Activated T-cell treated with anti-CD3 and anti-CD28 coated beads, Interleukin-2, amount 50 U/mL, for 4 hours (primary cell): ENCODE results near the gene CXCL3. TPM values are rescaled to one million over a fixed set of nuclear protein-coding genes. Genes with fewer than 3 reads are reported as not detected.

Source experiments
- ATAC-seq, 2 donors: fragments of 200-7000 bp; cut with Tn5 transposase; one replicate each; pipeline ENCODE4 v1.10.0; 2021
- DNase-seq: peaks from one replicate; pipeline ENCODE4 v3.0.0-alpha.2; 2020
- H3K27me3 Mint-ChIP-seq: one replicate; pipeline ENCODE4 v1.8.0; 2021; ENCODE audit warnings: low read depth, mixed read lengths
- H3K36me3 Mint-ChIP-seq: one replicate; pipeline ENCODE4 v1.8.0; 2022; ENCODE audit warnings: mixed read lengths; ENCODE audit not compliant: insufficient read depth
- H3K4me1 Mint-ChIP-seq: one replicate; pipeline ENCODE4 v1.8.0; 2021; ENCODE audit warnings: low read depth, mixed read lengths
- H3K4me3 Mint-ChIP-seq: one replicate; pipeline ENCODE4 v1.8.0; 2021; ENCODE audit warnings: mild to moderate bottlenecking, moderate library complexity, mixed read lengths
- H3K9me3 Mint-ChIP-seq: one replicate; pipeline ENCODE4 v1.8.0; 2021; ENCODE audit warnings: mixed read lengths
- total RNA-seq, 3 donors: library from RNA; stranded (reverse); gene quantifications; one replicate each; pipeline ENCODE4 v1.2.1, GENCODE V29; 2021

CXCL3 gene
- total RNA-seq, 3 donors from 2014 or later = 0.40 TPM; not detected in 2

GRCh38 chr4:74041418-74041817 is 2.9 kb upstream of the CXCL3 start:
- Mint-ChIP-seq H3K36me3 (no peaks in the 10 kb centered on the region), H3K27me3 (peaks cover 37% of the 10 kb centered on the region), H3K9me3 (peaks cover 3% of the 10 kb centered on the region), H3K4me1 (peaks cover 7% of the 10 kb centered on the region), H3K4me3 (no peak overlapping the region)
- DNase-seq (no peak), ATAC-seq (no peak)

GRCh38 chr4:74039315-74039763 is 850 bp upstream of the CXCL3 start:
- H3K9me3 Mint-ChIP-seq = no peaks in the 10 kb centered on the region
- peak overlapping the region; percentile 58 for H3K4me3 Mint-ChIP-seq
- ATAC-seq = no peak
- H3K27me3 Mint-ChIP-seq = peaks cover 39% of the 10 kb centered on the region
- no peak for DNase-seq
- peaks cover 7% of the 10 kb centered on the region for H3K4me1 Mint-ChIP-seq
- H3K36me3 Mint-ChIP-seq = no peaks in the 10 kb centered on the region

GRCh38 chr4:74038086-74038424 is 434 bp downstream of the CXCL3 start:
- Mint-ChIP-seq H3K4me1 (peaks cover 7% of the 10 kb centered on the region), H3K27me3 (peaks cover 39% of the 10 kb centered on the region), H3K4me3 (peak overlapping the region; percentile 67), H3K36me3 (no peaks in the 10 kb centered on the region), H3K9me3 (no peaks in the 10 kb centered on the region)
- DNase-seq (no peak), ATAC-seq (peak in 1 of 2 donors; percentile 14)

GRCh38 chr4:74037076-74037955 is 1.2 kb downstream of the CXCL3 start:
- H3K9me3 Mint-ChIP-seq = no peaks in the 10 kb centered on the region
- DNase-seq (no peak), ATAC-seq (no peak)
- H3K27me3 Mint-ChIP-seq = peaks cover 35% of the 10 kb centered on the region
- H3K4me1 Mint-ChIP-seq = peaks cover 7% of the 10 kb centered on the region
- no peaks in the 10 kb centered on the region for H3K36me3 Mint-ChIP-seq
- H3K4me3 Mint-ChIP-seq = peak overlapping the region; percentile 67

- H3K9me3 Mint-ChIP-seq = peaks cover 1% of the 10 kb centered on the region
- ATAC-seq (no peak), DNase-seq (no peak)
- H3K27me3 Mint-ChIP-seq = peaks cover 22% of the 10 kb centered on the region
- no peak overlapping the region for H3K4me3 Mint-ChIP-seq
- H3K36me3 Mint-ChIP-seq = no peaks in the 10 kb centered on the region
- peaks cover 2% of the 10 kb centered on the region for H3K4me1 Mint-ChIP-seq
These were observed 4.8 kb downstream of the CXCL3 start for GRCh38 chr4:74033739-74034138.

- no peak overlapping the region for H3K4me3 Mint-ChIP-seq
- ATAC-seq (no peak), DNase-seq (no peak)
- H3K27me3 Mint-ChIP-seq = peaks cover 10% of the 10 kb centered on the region
- no peaks in the 10 kb centered on the region for H3K36me3 Mint-ChIP-seq
- no peaks in the 10 kb centered on the region for H3K4me1 Mint-ChIP-seq
- peaks cover 9% of the 10 kb centered on the region for H3K9me3 Mint-ChIP-seq
These were observed 6.4 kb downstream of the CXCL3 start for GRCh38 chr4:74032064-74032463.

- DNase-seq = no peak
- H3K4me3 Mint-ChIP-seq = no peak overlapping the region
- peaks cover 9% of the 10 kb centered on the region for H3K27me3 Mint-ChIP-seq
- no peak for ATAC-seq
- H3K4me1 Mint-ChIP-seq = no peaks in the 10 kb centered on the region
- peaks cover 9% of the 10 kb centered on the region for H3K9me3 Mint-ChIP-seq
- H3K36me3 Mint-ChIP-seq = no peaks in the 10 kb centered on the region
These were observed 6.9 kb downstream of the CXCL3 start for GRCh38 chr4:74031576-74031975.

- Mint-ChIP-seq H3K27me3 (peaks cover 7% of the 10 kb centered on the region), H3K4me3 (no peak overlapping the region), H3K4me1 (no peaks in the 10 kb centered on the region), H3K9me3 (peaks cover 14% of the 10 kb centered on the region), H3K36me3 (no peaks in the 10 kb centered on the region)
- ATAC-seq (no peak), DNase-seq (no peak)
These were observed 8.2 kb downstream of the CXCL3 start for GRCh38 chr4:74030285-74030684.

- DNase-seq (no peak), ATAC-seq (no peak)
- H3K4me3 Mint-ChIP-seq = no peak overlapping the region
- H3K27me3 Mint-ChIP-seq = peaks cover 5% of the 10 kb centered on the region
- H3K36me3 Mint-ChIP-seq = no peaks in the 10 kb centered on the region
- H3K9me3 Mint-ChIP-seq = peaks cover 14% of the 10 kb centered on the region
- no peaks in the 10 kb centered on the region for H3K4me1 Mint-ChIP-seq
These were observed 10.0 kb downstream of the CXCL3 start for GRCh38 chr4:74028504-74028903.

GRCh38 chr4:74023709-74024108 is 14.8 kb downstream of the CXCL3 start:
- DNase-seq (no peak), ATAC-seq (no peak)
- Mint-ChIP-seq H3K4me3 (no peak overlapping the region), H3K36me3 (no peaks in the 10 kb centered on the region), H3K27me3 (peaks cover 2% of the 10 kb centered on the region), H3K4me1 (no peaks in the 10 kb centered on the region), H3K9me3 (peaks cover 12% of the 10 kb centered on the region)

GRCh38 chr4:74021601-74022000 is 16.9 kb downstream of the CXCL3 start:
- Mint-ChIP-seq H3K9me3 (peaks cover 5% of the 10 kb centered on the region), H3K4me3 (no peak overlapping the region), H3K36me3 (no peaks in the 10 kb centered on the region), H3K4me1 (no peaks in the 10 kb centered on the region), H3K27me3 (peaks cover 2% of the 10 kb centered on the region)
- ATAC-seq (no peak), DNase-seq (no peak)

GRCh38 chr4:74018771-74019170 is 19.7 kb downstream of the CXCL3 start:
- no peaks in the 10 kb centered on the region for H3K36me3 Mint-ChIP-seq
- H3K4me3 Mint-ChIP-seq = no peak overlapping the region
- H3K9me3 Mint-ChIP-seq = no peaks in the 10 kb centered on the region
- ATAC-seq = peak in 1 of 2 donors; percentile 21
- no peak for DNase-seq
- no peaks in the 10 kb centered on the region for H3K27me3 Mint-ChIP-seq
- no peaks in the 10 kb centered on the region for H3K4me1 Mint-ChIP-seq

- H3K27me3 Mint-ChIP-seq = no peaks in the 10 kb centered on the region
- DNase-seq (no peak), ATAC-seq (no peak)
- no peaks in the 10 kb centered on the region for H3K9me3 Mint-ChIP-seq
- H3K4me1 Mint-ChIP-seq = no peaks in the 10 kb centered on the region
- H3K4me3 Mint-ChIP-seq = no peak overlapping the region
- H3K36me3 Mint-ChIP-seq = no peaks in the 10 kb centered on the region
These were observed 20.4 kb downstream of the CXCL3 start for GRCh38 chr4:74018116-74018515.

- ATAC-seq = no peak
These were observed 22.4 kb downstream of the CXCL3 start for GRCh38 chr4:74016068-74016467.

GRCh38 chr4:74015126-74015780 is 23.2 kb downstream of the CXCL3 start:
- ATAC-seq = no peak
- Mint-ChIP-seq H3K9me3 (no peaks in the 10 kb centered on the region), H3K36me3 (no peaks in the 10 kb centered on the region), H3K4me1 (no peaks in the 10 kb centered on the region), H3K4me3 (no peak overlapping the region), H3K27me3 (no peaks in the 10 kb centered on the region)
- DNase-seq = no peak

More at GRCh38 chr4:74016068-74016467, 22.4 kb downstream of the CXCL3 start:
- H3K4me1 Mint-ChIP-seq = no peaks in the 10 kb centered on the region
- H3K27me3 Mint-ChIP-seq = no peaks in the 10 kb centered on the region
- H3K4me3 Mint-ChIP-seq = no peak overlapping the region
- no peaks in the 10 kb centered on the region for H3K9me3 Mint-ChIP-seq
- no peaks in the 10 kb centered on the region for H3K36me3 Mint-ChIP-seq
- DNase-seq = no peak
